WTC11 (cell line): ENCODE results near the gene DHX8.

ENCODE experiments used
- CDX4 ChIP-seq: fragments of 250-450 bp; sonication (Bioruptor Pico); IDR thresholded peaks from 2 replicates; pipeline ENCODE4 v1.9.0; 2021; ENCODE audit warnings: moderate library complexity, mild to moderate bottlenecking, inconsistent platforms, borderline replicate concordance
- CREM ChIP-seq: sonication (generic); formaldehyde crosslinking; IDR thresholded peaks from 2 replicates; pipeline ENCODE4 v1.8.1; 2022; ENCODE audit warnings: mild to moderate bottlenecking, missing genetic modification reagents, moderate library complexity
- CTCF ChIP-seq: fragments of 200-600 bp; IDR thresholded peaks from 2 replicates; pipeline ENCODE4 v1.8.0; 2022; ENCODE audit warnings: antibody characterized with exemption
- E2F4 ChIP-seq: sonication (generic); formaldehyde crosslinking; IDR thresholded peaks from 2 replicates; pipeline ENCODE4 v1.8.1; 2022; ENCODE audit warnings: low read depth, mild to moderate bottlenecking, moderate library complexity, missing genetic modification reagents, borderline replicate concordance
- E2F5 ChIP-seq: sonication (generic); formaldehyde crosslinking; IDR thresholded peaks from 2 replicates; pipeline ENCODE4 v1.8.1; 2022; ENCODE audit warnings: mild to moderate bottlenecking, moderate library complexity, missing genetic modification reagents
- ESRRA ChIP-seq: sonication (generic); formaldehyde crosslinking; IDR thresholded peaks from 2 replicates; pipeline ENCODE4 v1.8.1; 2022; ENCODE audit warnings: mild to moderate bottlenecking, missing genetic modification reagents, borderline replicate concordance
- ETV6 ChIP-seq: sonication (generic); formaldehyde crosslinking; IDR thresholded peaks from 2 replicates; pipeline ENCODE4 v1.8.1; 2022; ENCODE audit warnings: mild to moderate bottlenecking, missing genetic modification reagents
- FOXP4 ChIP-seq: sonication (generic); formaldehyde crosslinking; IDR thresholded peaks from 2 replicates; pipeline ENCODE4 v1.8.0; 2022; ENCODE audit warnings: mild to moderate bottlenecking, missing genetic modification reagents
- GABPB1 ChIP-seq: sonication (generic); formaldehyde crosslinking; IDR thresholded peaks from 2 replicates; pipeline ENCODE4 v1.8.1; 2023; ENCODE audit warnings: mild to moderate bottlenecking, missing genetic modification reagents
- HMGA2 ChIP-seq: fragments of 250-450 bp; sonication (Bioruptor Pico); IDR thresholded peaks from 2 replicates; pipeline ENCODE4 v1.4.0; 2021; ENCODE audit warnings: mild to moderate bottlenecking, moderate library complexity
- SMAD3 ChIP-seq: sonication (generic); formaldehyde crosslinking; IDR thresholded peaks from 2 replicates; pipeline ENCODE4 v1.8.0; 2022; ENCODE audit warnings: missing genetic modification reagents, mild to moderate bottlenecking, borderline replicate concordance
- TF ChIP-seq, protein P1 (sequence below): sonication (generic); formaldehyde crosslinking; IDR thresholded peaks from 2 replicates; pipeline ENCODE4 v1.8.1; 2023; ENCODE audit warnings: mild to moderate bottlenecking, missing genetic modification reagents, moderate library complexity

- TF ChIP-seq, protein P1, sequence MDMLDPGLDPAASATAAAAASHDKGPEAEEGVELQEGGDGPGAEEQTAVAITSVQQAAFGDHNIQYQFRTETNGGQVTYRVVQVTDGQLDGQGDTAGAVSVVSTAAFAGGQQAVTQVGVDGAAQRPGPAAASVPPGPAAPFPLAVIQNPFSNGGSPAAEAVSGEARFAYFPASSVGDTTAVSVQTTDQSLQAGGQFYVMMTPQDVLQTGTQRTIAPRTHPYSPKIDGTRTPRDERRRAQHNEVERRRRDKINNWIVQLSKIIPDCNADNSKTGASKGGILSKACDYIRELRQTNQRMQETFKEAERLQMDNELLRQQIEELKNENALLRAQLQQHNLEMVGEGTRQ (CRISPR knock-in tag) = no peak
- TF ChIP-seq ETV6 (CRISPR knock-in tag) (no peak), CDX4 (CRISPR knock-in tag) (no peak), CREM (CRISPR knock-in tag) (no peak), E2F5 (no peak), HMGA2 (CRISPR knock-in tag) (no peak), GABPB1 (CRISPR knock-in tag) (no peak), CTCF (no peak), FOXP4 (no peak), ESRRA (no peak), SMAD3 (CRISPR knock-in tag) (no peak), E2F4 (CRISPR knock-in tag) (no peak)
Observed at GRCh38 chr17:43490621-43491020, 6.8 kb downstream of the DHX8 start.
